OCI-LY7 (cell line): ENCODE measurements around the gene CACNA1I. TPM values are rescaled to one million over a fixed set of nuclear protein-coding genes. Genes with fewer than 3 reads are reported as not detected.

Source experiments
- BruUV-seq: library from RNA; stranded (reverse); fragments of 400-500 nt; replicated peaks from 2 replicates; lab custom pipeline; 2021; lab: Mats Ljungman, UMichigan
- CTCF ChIA-PET: fragments of 300-600 bp; sonication (Branson Sonifier 250); formaldehyde crosslinking; loops from one replicate; lab custom pipeline; 2022; ENCODE audit warnings: antibody characterized with exemption; ENCODE audit not compliant: unreplicated experiment; lab: Charles Lee
- POLR2A ChIA-PET: fragments of 300-600 bp; sonication (Branson Sonifier 250); formaldehyde crosslinking; loops from one replicate; lab custom pipeline; 2022; ENCODE audit warnings: antibody characterized with exemption; lab: Charles Lee
- DNase-seq: peaks from one replicate; pipeline ENCODE4 v3.0.0-alpha.2; 2015; ENCODE audit warnings: low spot score
- H2AFZ ChIP-seq: fragments of 200-600 bp; sonication (generic), shearing (Covaris generic); 2 replicates; pipeline ENCODE4 v1.6.1; 2014; ENCODE audit warnings: mild to moderate bottlenecking, antibody characterized with exemption, low read length, moderate library complexity
- H3K27ac ChIP-seq: fragments of 200-600 bp; sonication (generic); 2 replicates; pipeline ENCODE4 v1.5.1; 2014; ENCODE audit warnings: mixed run types, low read depth, mild to moderate bottlenecking, moderate library complexity, low read length, inconsistent platforms; ENCODE audit not compliant: poor library complexity, severe bottlenecking
- H3K36me3 ChIP-seq: fragments of 200-600 bp; sonication (generic); 2 replicates; pipeline ENCODE4 v1.6.1; 2014; ENCODE audit warnings: mild to moderate bottlenecking, antibody characterized with exemption, low read length, moderate library complexity, mixed read lengths; ENCODE audit not compliant: insufficient read depth
- H3K4me1 ChIP-seq: fragments of 200-600 bp; sonication (generic); 2 replicates; pipeline ENCODE4 v1.5.1; 2014; ENCODE audit warnings: mild to moderate bottlenecking, low read length; ENCODE audit not compliant: insufficient read depth, poor library complexity, severe bottlenecking
- H3K4me2 ChIP-seq: fragments of 200-600 bp; sonication (generic); 2 replicates; pipeline ENCODE4 v1.6.1; 2014; ENCODE audit warnings: mild to moderate bottlenecking, low read length
- H3K4me3 ChIP-seq: fragments of 200-600 bp; sonication (generic); 2 replicates; pipeline ENCODE4 v1.5.1; 2014; ENCODE audit warnings: mild to moderate bottlenecking, low read depth, low read length; ENCODE audit not compliant: poor library complexity, severe bottlenecking
- H3K79me2 ChIP-seq: fragments of 200-600 bp; sonication (generic); 2 replicates; pipeline ENCODE4 v1.6.1; 2016; ENCODE audit warnings: low read depth, mild to moderate bottlenecking, low read length, moderate library complexity, mixed read lengths; ENCODE audit not compliant: insufficient read depth
- H3K9me2 ChIP-seq: fragments of 200-600 bp; sonication (generic); 2 replicates; pipeline ENCODE4 v1.6.1; 2016; ENCODE audit warnings: mild to moderate bottlenecking, low read length, mixed read lengths; ENCODE audit not compliant: insufficient read depth
- H3K9me3 ChIP-seq: fragments of 200-600 bp; sonication (generic); 2 replicates; pipeline ENCODE4 v1.6.1; 2014; ENCODE audit warnings: mild to moderate bottlenecking, mixed run types, low read length, mixed read lengths
- H4K20me1 ChIP-seq: fragments of 200-600 bp; sonication (generic); 2 replicates; pipeline ENCODE4 v1.6.1; 2014; ENCODE audit warnings: mild to moderate bottlenecking, antibody characterized with exemption, low read length, moderate library complexity, mixed read lengths; ENCODE audit not compliant: insufficient read depth
- EZH2phosphoT487 ChIP-seq: fragments of 200-600 bp; sonication (generic); IDR thresholded peaks from 2 replicates; pipeline ENCODE4 v1.6.1; 2018; ENCODE audit warnings: low read depth, borderline replicate concordance, mild to moderate bottlenecking, mixed run types, antibody characterized with exemption, low read length, moderate library complexity, mixed read lengths
- intact Hi-C: fragments of 100-400 bp; cut with micrococcal nuclease; formaldehyde crosslinking; loops from one replicate; pipeline ENCODE4 v1.10.0; 2022; ENCODE audit not compliant: unreplicated experiment
- total RNA-seq, 2 experiments: library from RNA; depleted of rRNA in 1 of 2; stranded (reverse); fragments of >200 nt in 1 of 2; shearing (Covaris generic) in 1 of 2; gene quantifications; 2 replicates each; pipeline ENCODE4 v1.2.3, GENCODE V29; 2014 to 2022
- TF ChIP-seq, protein P1 (sequence below): fragments of 200-600 bp; sonication (generic); conservative IDR thresholded peaks from 2 replicates; pipeline ENCODE4 v1.5.1; 2014; ENCODE audit warnings: mild to moderate bottlenecking, antibody characterized with exemption, low read length, moderate library complexity, mixed read lengths

The CACNA1I gene
- total RNA-seq, 2 experiments from 2014 or later = 0.03 TPM; not detected in 1

DNA sequence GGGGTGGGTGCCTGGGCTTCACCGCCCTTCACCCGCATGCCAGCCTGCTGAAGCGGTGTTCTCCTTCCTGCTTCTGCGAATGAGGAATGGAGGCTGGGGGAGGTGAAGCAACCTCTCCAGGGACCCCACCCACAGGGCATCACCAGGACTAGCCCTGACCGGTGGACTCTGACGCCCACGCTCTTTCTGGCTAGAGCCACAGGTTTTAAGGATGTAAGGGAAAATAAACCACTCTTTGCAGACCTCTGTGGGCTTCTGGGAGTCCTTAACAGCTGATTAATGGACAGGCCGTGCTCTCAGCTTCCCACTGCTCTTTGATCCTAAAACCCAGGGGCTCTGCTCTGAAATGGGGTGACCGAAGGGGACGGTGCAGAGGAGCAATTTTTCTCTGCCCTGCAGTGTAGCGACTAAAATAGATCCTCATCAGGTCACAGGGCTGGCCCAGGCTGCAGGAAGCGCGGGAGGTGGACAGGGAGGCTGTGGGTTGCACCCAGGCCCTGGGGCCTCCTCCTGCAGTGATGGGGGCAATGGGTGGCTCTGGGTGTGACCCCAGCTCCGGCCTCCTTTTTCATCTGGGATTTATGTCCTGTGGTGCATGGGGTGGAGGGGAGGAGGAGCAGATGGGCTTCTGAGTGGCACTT is 127.4 kb downstream of the CACNA1I start:
- H3K4me2 ChIP-seq = no peak overlapping the region
- H4K20me1 ChIP-seq = no peaks in the 10 kb centered on the region
- no peak overlapping the region for H3K27ac ChIP-seq
- TF ChIP-seq, protein P1, sequence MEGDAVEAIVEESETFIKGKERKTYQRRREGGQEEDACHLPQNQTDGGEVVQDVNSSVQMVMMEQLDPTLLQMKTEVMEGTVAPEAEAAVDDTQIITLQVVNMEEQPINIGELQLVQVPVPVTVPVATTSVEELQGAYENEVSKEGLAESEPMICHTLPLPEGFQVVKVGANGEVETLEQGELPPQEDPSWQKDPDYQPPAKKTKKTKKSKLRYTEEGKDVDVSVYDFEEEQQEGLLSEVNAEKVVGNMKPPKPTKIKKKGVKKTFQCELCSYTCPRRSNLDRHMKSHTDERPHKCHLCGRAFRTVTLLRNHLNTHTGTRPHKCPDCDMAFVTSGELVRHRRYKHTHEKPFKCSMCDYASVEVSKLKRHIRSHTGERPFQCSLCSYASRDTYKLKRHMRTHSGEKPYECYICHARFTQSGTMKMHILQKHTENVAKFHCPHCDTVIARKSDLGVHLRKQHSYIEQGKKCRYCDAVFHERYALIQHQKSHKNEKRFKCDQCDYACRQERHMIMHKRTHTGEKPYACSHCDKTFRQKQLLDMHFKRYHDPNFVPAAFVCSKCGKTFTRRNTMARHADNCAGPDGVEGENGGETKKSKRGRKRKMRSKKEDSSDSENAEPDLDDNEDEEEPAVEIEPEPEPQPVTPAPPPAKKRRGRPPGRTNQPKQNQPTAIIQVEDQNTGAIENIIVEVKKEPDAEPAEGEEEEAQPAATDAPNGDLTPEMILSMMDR = no peak
- TF ChIP-seq EZH2phosphoT487 = no peak
- POLR2A ChIA-PET = interaction anchor here (0.6 kb wide), 1 partner anchor 10 kb away, joined by 3 read pairs; no protein-coding TSS in a partner anchor
- no peaks in the 10 kb centered on the region for H3K4me1 ChIP-seq
- CTCF ChIA-PET = no interaction called here
- no peak overlapping the region for H2AFZ ChIP-seq
- no peak for DNase-seq
- intact Hi-C loops = no loop called here
- H3K79me2 ChIP-seq = no peaks in the 10 kb centered on the region
- no peak overlapping the region for H3K4me3 ChIP-seq
- no TSS peak for BruUV-seq
- H3K9me2 ChIP-seq = no peaks in the 10 kb centered on the region
- H3K9me3 ChIP-seq = no peaks in the 10 kb centered on the region
- no peaks in the 10 kb centered on the region for H3K36me3 ChIP-seq

- Histone ChIP-seq H3K79me2 (no peaks in the 10 kb centered on the region), H3K27ac (no peak overlapping the region), H3K4me2 (no peak overlapping the region), H3K4me3 (no peak overlapping the region), H3K9me2 (no peaks in the 10 kb centered on the region), H4K20me1 (no peaks in the 10 kb centered on the region), H3K36me3 (no peaks in the 10 kb centered on the region), H3K4me1 (no peaks in the 10 kb centered on the region), H3K9me3 (no peaks in the 10 kb centered on the region), H2AFZ (no peak overlapping the region)
- ChIA-PET CTCF (interaction anchor here (0.6 kb wide), 1 partner anchor 141 kb away, joined by 5 read pairs; no protein-coding TSS in a partner anchor), POLR2A (no interaction called here)
- intact Hi-C loops = no loop called here
- DNase-seq = no peak
- TF ChIP-seq, protein P1 = no peak
- TF ChIP-seq EZH2phosphoT487 = no peak
- BruUV-seq = no TSS peak
Measured at GRCh38 chr22:39699631-39700360, 129.2 kb downstream of the CACNA1I start.
